Heart left ventricle (tissue), 13 donors: ENCODE measurements around the gene OGT.

ENCODE experiments used
- POLR2A ChIP-seq, 2 donors: fragments of 450-650 bp; IDR thresholded peaks; one replicate each; pipeline ENCODE4 v1.6.1; 2017; ENCODE audit warnings: antibody characterized with exemption in 2 of 2, mild to moderate bottlenecking in 2 of 2, moderate library complexity in 2 of 2
- TF ChIP-seq, protein P1 (sequence below), 12 donors: fragments of 200-600 bp; sonication (generic) in 4 of 12; IDR thresholded peaks; one replicate each; pipeline versions ENCODE4 v1.5.0 to v1.8.0; 2018 to 2022; ENCODE audit warnings: antibody characterized with exemption in 12 of 12, mild to moderate bottlenecking in 5 of 12
- donor health status: ischemic (EF 13 %, LVEDD 7.1; RV severe dilation, severe dysfunction).
- donor health status: DM: no; HTN: yes; CAD: no.
- donor health status: DM: no; HTN: no; CAD: no.
- donor health status: ischemic (EF 25% LVEDD 6.9; RV normal size, moderate dysfunction).
- donor health status: ischemic (EF 25% LVEDD 5.7; RV mildly dilated, moderate dysfunction).
- donor health status: ischemic (EF 35%, LVEDD 5.7; RV mildly dilated, moderate dysfunction).
- donor health status: nonischemic (EF 11% LVEDD 7.7; RV severe dilation, severe dysfunction).
- donor health status: DM: yes; HTN: yes; CAD: no.
- donor health status: PGD.
- donor health status: ischemic (EF 29% LVEDD 5.4; RV normal size, mild dysfunction).
- donor health status: nonischemic (EF 23%, LVEDD 6.1; RV moderate dilation, normal function).

DNA sequence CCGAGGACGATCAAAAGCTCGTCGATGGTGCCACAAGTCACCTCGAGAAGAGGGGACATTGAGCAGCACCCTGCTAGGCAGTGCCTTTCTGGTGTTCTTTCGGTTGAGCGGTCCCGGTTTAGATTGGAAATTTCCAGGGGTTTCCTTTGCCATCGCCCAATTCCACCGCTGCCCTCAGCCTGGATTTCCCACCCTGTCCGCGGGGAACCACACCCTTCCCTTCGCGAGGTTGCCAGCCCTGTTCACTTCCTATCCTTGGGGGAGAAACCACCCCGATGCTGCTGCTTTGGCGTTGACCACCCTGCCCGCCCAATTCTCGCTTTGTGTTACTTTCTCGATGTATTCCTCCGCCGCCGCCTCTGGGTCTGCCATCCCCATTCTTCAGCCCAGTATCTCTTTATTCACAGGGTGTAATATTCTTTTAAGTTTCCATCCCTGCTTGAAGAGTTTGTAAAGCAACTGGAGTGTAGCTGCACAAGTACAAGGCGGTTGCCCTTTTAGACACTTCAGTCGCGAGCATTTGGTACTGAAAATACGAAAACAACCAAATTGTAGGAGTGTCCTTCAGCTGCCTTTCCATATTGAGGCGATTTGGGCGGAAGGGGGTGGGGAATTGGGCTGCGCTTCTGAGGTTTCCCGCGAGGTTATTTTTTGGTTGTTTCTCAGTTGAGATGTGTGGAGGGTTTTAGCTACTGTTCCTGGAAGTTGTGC lies 1.1 kb downstream of the OGT start:
- TF ChIP-seq, protein P1, sequence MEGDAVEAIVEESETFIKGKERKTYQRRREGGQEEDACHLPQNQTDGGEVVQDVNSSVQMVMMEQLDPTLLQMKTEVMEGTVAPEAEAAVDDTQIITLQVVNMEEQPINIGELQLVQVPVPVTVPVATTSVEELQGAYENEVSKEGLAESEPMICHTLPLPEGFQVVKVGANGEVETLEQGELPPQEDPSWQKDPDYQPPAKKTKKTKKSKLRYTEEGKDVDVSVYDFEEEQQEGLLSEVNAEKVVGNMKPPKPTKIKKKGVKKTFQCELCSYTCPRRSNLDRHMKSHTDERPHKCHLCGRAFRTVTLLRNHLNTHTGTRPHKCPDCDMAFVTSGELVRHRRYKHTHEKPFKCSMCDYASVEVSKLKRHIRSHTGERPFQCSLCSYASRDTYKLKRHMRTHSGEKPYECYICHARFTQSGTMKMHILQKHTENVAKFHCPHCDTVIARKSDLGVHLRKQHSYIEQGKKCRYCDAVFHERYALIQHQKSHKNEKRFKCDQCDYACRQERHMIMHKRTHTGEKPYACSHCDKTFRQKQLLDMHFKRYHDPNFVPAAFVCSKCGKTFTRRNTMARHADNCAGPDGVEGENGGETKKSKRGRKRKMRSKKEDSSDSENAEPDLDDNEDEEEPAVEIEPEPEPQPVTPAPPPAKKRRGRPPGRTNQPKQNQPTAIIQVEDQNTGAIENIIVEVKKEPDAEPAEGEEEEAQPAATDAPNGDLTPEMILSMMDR (IDR thresholded peaks at IDR 0.05): no peak
- TF ChIP-seq POLR2A (IDR thresholded peaks at IDR 0.05): no peak
